VCaP (cell line): ENCODE data around the gene PRDX5.
A peak's percentile ranks its signal among the peaks of the same experiment; 100 is the strongest.

Experiments
- H3K27ac ChIP-seq: fragments of 450-650 bp; 2 replicates; pipeline ENCODE4 v1.5.1; 2017
- CTCF ChIP-seq: fragments of 450-650 bp; conservative IDR thresholded peaks from 2 replicates; pipeline ENCODE4 v1.5.1; 2017; ENCODE audit warnings: mild to moderate bottlenecking, moderate library complexity

The PRDX5 gene

GRCh38 chr11:64278576-64279190 lies 39.2 kb upstream of the PRDX5 start:
- H3K27ac ChIP-seq: peak overlapping the region; percentile 2; the same call in 1 of the 2 replicates
- TF ChIP-seq CTCF: no peak; the same call in 1 of the 2 replicates

- no peak for TF ChIP-seq CTCF
- H3K27ac ChIP-seq: peak overlapping the region; percentile 98; the same call in 1 of the 2 replicates
Measured at GRCh38 chr11:64281957-64282770, 35.8 kb upstream of the PRDX5 start.

- no peak for TF ChIP-seq CTCF
Measured at GRCh38 chr11:64283092-64283491, 34.8 kb upstream of the PRDX5 start.

GRCh38 chr11:64284048-64284961 lies 33.6 kb upstream of the PRDX5 start, which contains the start of gene BAD:
Gene BAD, minus strand, starts transcription at chr11:64284665. Its CDS starts 297 bp downstream, at chr11:64284368.
- peak within 1 kb of the TSS; percentile 98 for H3K27ac ChIP-seq
- TF ChIP-seq CTCF: no peak; the same call in 1 of the 2 replicates

More at GRCh38 chr11:64283092-64283491, 34.8 kb upstream of the PRDX5 start:
- H3K27ac ChIP-seq: peak overlapping the region; percentile 98

GRCh38 chr11:64284962-64285884 lies 32.7 kb upstream of the PRDX5 start, which contains the start of gene GPR137:
Gene GPR137, plus strand, starts transcription at chr11:64285848. Its CDS starts 677 bp downstream, at chr11:64286525.
- peak within 1 kb of the TSS; percentile 98 for H3K27ac ChIP-seq
- TF ChIP-seq CTCF: no peak

- TF ChIP-seq CTCF: peak; percentile 89
- H3K27ac ChIP-seq: peak overlapping the region; percentile 98
Measured at GRCh38 chr11:64285885-64286800, 31.8 kb upstream of the PRDX5 start.
